Left ventricle myocardium superior (tissue), 1 donor: ENCODE measurements around the gene MRE11. TPM values are rescaled to one million over a fixed set of nuclear protein-coding genes. Genes with fewer than 3 reads are reported as not detected.
"Not testable (repeated sequence)": the region's sequence is repeated elsewhere in the genome, so short reads cannot be mapped to it uniquely, and the experiment has no call there.

ENCODE experiments used
- ATAC-seq: fragments of 200-7000 bp; cut with Tn5 transposase; one replicate; pipeline ENCODE4 v1.9.1; 2020; ENCODE audit warnings: mild to moderate bottlenecking, moderate library complexity
- DNase-seq: peaks from one replicate; pipeline ENCODE4 v3.0.0-alpha.2; 2020
- intact Hi-C: fragments of 100-400 bp; cut with micrococcal nuclease; formaldehyde crosslinking; loops from one replicate; pipeline ENCODE4 v1.11.0; 2022
- total RNA-seq: library from RNA; stranded (reverse); fragmentation: NEBNext Ultra II Directional; extraction: Animal tissue kit (Norgen Biotek cat#: 25700); gene quantifications from one replicate; pipeline ENCODE4 v1.2.1, GENCODE V29; 2021
- donor health status: DM: no; HTN: yes; CAD: no; lungs with severe emphysema.

Gene MRE11
- total RNA-seq, 1 donor from 2014 or later = 7.4 TPM

DNA sequence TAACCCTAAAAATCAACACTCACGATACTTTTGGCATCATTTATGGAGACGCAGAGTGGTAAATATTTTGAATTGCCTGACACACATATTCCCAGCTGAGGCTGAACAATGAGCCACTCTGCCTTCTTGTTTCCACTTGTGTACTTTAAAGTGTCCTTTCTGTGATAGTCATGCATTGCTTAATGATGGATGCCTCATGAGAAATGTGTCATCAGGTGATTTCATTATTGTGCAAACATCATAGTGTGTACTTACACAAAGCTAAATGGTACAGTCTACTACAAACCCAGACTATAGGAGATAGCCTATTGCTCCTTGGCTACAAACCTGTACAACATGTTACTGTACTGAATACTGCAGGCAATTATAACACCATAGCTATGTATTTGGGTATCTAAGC lies 44.2 kb downstream of the MRE11 start:
- DNase-seq = no peak
- intact Hi-C loops = no loop called here
- no peak for ATAC-seq

DNA sequence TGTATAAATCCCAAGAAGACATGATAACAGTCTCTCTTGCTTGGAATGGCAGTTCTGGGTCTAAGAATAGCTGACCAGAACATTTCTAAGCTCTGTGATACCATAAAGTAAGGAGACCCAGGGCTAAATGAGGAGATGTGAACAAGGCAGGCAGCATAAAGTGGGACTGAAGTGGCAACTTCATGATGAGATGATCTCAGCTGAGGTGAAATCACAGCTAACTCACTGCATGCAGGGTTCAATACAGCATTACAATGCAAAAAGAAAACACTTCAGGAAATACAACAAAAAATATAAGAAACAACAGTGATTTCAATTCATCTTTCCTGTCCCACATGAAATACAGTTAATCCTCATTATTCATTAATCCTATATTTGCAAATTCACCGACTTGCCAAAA lies 44.6 kb downstream of the MRE11 start:
- intact Hi-C loops = no loop called here
- no peak for ATAC-seq

DNA sequence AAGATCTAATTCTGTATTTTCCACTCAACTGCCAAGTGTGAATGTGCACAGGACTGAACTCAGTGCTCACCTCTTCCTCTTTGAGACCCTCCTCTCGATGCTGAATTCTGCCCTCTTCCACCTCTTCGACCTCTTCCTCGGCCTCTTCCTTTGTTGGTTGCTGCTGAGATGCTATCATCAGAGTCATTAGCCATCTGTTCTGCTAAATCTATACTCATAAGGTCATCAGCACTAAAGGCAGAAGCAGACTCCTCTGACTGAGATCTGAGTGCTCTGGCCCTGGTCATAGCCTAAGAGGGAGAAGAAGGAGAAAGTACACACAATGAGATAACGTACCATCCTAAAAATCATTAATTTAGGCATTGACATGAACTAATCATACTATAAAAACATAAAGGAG lies 46.5 kb downstream of the MRE11 start:
- intact Hi-C loops = no loop called here

More for the DNA sequence above, 44.6 kb downstream of the MRE11 start:
- DNase-seq = no peak

DNA sequence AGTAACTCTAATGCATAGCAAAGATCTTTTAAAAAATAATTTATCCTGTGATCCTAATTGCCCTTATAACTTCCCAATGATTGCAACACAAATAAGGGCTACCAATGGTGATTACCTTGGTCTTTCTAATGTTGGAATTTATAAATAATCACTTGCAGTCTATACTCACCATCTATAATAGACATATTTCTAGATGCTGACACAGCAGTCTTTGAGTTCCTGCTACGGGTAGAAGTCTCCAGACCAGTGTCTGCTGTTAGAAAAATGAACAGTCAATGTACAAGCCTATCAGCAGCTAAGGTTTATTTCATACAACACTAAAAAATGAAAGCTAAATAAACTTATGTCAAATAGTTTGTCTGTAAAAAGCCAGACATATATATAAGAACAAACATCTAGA lies 48.0 kb downstream of the MRE11 start:
- intact Hi-C loops = no loop called here
- no peak for DNase-seq
- no peak for ATAC-seq

More for the DNA sequence above, 46.5 kb downstream of the MRE11 start:
- DNase-seq (no peak), ATAC-seq (no peak)

DNA sequence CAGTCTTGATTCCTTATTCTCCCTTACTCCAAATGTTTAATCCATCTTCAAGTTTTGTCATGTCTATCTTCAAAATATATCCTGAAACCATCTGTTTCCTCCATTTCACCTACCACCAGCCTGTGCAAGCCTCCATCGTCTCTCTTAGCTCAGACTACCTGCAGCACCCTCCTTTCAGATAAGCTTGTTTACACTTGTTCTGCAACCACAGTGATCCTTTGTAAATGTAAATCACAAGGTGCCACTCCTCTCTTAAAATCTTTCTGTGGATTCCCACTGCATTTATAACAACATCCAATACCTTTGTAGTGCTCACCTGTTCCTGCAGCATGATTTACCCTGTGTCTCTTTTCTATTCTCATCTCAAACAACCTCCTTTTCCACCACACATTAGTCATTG lies 60.6 kb downstream of the MRE11 start:
- DNase-seq (no peak), ATAC-seq (no peak)
- intact Hi-C loops = no loop called here

DNA sequence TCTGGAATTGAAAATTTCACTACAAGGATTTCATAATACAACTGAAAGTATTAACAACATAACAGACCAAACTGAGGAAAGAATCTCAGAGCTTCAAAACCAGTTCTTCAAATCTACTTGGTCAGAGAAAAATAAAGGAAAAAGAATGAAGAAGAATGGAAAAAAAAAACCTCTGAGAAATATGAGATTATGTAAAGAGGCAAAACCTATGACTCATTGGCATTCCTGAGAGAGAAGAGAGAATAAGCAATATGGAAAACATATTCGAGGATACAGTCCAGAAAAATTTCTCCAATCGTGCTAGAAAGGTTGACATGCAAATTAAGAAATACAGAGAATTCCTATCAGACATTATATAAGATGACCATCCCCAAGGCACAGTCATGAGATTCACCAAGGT lies 69.0 kb downstream of the MRE11 start:
- ATAC-seq = no peak
- no peak for DNase-seq
- intact Hi-C loops = no loop called here

DNA sequence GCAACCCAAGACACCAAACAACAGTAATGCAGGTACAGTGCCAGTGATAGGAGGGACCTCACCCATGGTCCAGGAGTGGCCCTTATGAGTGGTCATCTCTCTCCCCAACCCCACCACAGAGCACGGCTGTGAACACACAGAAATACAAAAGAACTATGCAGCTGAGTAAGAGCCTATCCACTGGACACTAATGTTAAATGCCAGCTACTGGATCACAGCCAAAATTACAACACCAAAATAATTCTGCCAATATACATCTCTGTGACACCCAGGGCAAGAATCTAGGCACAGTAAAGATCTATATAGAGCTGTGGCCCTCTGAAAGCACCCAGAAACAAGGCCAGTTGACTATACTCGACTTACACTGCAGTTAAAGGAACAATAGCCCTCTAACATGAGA lies 69.6 kb downstream of the MRE11 start:
- no peak for ATAC-seq
- no peak for DNase-seq
- intact Hi-C loops = no loop called here

- no peak for DNase-seq
- intact Hi-C loops = no loop called here
Observed at GRCh38 chr11:94423507-94423906, 70.1 kb downstream of the MRE11 start.

DNA sequence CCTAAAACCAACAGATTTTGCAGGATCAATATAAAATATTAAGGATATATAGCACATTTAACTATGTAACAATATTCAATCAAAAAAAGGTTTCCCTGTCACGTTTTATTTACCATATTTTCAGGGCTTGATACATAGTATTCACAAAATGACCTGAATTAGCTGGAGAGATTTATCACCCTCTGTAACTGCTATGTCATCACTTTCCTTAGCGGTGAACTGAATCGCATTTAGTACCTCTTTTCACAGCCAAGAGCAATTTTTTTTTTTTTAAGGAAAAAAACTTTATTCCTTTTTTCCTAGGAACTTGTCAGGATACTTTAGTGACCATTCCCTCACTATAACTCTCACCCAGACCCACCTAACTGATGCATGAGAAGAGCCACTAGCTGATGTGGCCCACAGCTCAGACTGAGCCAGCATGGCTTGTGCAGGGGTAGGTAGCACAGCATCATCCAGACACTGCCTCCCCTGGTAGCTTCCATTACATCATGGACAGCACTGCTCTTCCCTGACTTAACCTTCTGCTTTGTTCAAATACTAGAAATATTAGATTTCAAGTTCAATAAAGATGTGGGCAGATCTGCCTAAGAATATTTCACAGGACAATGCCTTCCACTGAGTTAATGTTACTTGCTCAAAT lies 75.4 kb downstream of the MRE11 start:
- intact Hi-C loops = loop anchor here (10.0 kb wide), 2 partner anchors 233 to 523 kb away; no protein-coding TSS in a partner anchor

More at GRCh38 chr11:94423507-94423906, 70.1 kb downstream of the MRE11 start:
- ATAC-seq = no peak

GRCh38 chr11:94417386-94417987 lies 76.2 kb downstream of the MRE11 start:
- no peak for DNase-seq
- ATAC-seq = peak; percentile 49
- intact Hi-C loops = loop anchor here (10.0 kb wide), 2 partner anchors 233 to 523 kb away; no protein-coding TSS in a partner anchor

More for the DNA sequence above, 75.4 kb downstream of the MRE11 start:
- ATAC-seq (no peak), DNase-seq (no peak)

DNA sequence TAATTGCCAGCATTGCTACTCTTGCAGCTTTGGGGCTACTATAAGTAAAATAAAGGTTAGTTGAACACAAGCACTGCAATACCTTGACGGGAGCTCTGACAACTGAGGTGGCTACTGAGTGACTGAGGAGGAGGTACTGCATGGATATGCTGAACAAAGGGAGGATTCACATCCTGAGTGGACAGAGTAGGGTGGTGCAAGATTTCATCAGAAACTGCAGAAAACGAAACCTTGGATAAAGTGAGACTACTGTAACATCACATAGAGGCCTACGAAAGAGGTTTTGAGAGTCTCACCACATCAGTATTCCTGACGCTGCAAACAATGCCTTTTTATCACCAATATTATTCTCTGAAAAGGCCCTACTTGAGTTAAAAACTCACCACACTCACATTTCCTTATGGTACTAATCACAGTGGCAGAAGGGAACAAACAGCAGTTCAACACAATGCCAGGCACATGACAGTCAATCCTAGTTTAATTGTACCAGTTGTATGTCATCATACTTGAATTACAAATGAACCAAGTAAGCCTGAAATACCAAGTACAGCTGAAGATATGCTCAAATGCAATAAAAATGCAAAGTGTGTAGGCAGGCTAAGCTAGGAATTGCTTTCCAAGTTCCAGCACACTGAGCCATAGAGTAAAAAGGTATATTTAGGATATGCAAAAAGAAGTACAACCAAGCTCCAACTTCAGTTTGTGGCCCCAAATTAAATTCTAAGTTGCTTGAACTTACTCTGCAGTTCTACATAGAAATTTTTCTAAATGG lies 88.4 kb downstream of the MRE11 start:
- intact Hi-C loops = no loop called here

DNA sequence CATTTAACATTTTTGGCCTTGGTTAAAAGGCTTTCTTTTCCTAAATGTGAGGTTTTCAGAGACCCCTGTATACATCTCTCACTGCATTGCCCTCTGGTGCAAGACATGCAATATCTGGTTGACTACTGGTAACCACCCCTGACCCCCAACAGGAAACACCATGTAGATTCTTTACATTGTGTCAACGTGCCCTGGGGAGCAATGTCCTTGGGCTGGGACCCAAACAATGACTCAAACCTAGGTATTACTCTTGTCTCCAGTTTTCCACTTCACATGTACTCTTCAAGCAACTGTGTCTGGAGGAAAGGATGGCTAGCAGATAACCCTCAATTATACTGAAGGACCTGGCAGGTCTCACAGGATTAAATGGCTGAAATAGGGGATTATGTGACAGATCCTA lies 91.3 kb downstream of the MRE11 start:
- no peak for DNase-seq
- no peak for ATAC-seq
- intact Hi-C loops = no loop called here

More for the DNA sequence above, 88.4 kb downstream of the MRE11 start:
- DNase-seq (no peak), ATAC-seq (no peak)

DNA sequence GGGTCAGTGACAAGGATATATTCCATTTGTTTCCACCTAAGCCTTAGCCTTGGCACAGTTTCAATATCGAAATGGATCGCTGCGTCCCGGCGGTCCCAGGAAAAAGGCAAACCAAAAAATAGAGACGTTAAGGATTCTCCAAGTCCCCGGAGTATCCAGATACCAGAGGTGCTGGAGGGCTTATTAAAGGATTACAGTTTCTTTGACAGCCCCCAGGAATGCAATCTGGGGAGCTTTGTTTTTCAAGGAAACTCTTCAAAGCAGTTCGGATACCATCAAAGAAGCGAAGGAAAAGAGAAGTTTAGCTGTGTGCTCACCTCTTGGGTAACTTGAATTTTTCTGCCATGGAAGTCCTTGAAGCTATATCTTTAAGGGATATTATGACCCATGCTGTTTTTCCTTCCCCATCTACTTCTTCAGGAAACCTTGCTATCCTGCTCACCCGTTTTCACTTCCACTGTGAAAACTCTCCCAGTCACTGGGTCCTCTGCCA lies 91.8 kb downstream of the MRE11 start:
- ATAC-seq (no peak), DNase-seq (no peak)
- intact Hi-C loops = no loop called here

GRCh38 chr11:94400839-94401772 lies 92.5 kb downstream of the MRE11 start, which contains the start of gene GPR83:
TSS of gene GPR83 (minus strand) at chr11:94401419. CDS start at chr11:94401247, 172 bp downstream.
- intact Hi-C loops = no loop called here
- peak; percentile 43 for DNase-seq
- ATAC-seq = peak; percentile 66

DNA sequence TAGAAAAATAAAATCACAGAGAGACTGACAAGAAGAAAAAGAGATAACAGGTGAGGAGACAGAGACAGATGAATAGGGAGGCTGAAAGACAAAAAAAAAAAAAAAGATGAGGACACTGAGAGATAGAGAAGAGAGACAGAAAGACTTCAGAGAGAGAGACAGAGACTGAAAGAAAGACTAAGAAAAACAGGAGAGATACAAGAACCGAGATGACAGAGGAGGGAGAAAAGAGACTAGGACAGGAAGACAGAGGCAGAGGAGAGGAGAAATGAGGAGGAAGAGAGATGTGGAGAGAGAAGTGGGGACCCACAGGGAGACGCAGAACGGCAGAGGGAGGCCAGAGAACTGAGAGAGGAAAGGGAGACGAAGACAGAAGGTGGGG lies 93.2 kb downstream of the MRE11 start:
- no peak for DNase-seq
- intact Hi-C loops = no loop called here

GRCh38 chr11:94400050-94400449 lies 93.6 kb downstream of the MRE11 start:
- intact Hi-C loops = no loop called here
- DNase-seq (no peak), ATAC-seq (no peak)

More for the DNA sequence above, 93.2 kb downstream of the MRE11 start:
- ATAC-seq = no peak

- ATAC-seq = no peak
- no peak for DNase-seq
- intact Hi-C loops = no loop called here
Observed at GRCh38 chr11:94398101-94398500, 95.5 kb downstream of the MRE11 start.

GRCh38 chr11:94396282-94396681 lies 97.4 kb downstream of the MRE11 start:
- intact Hi-C loops = no loop called here
- DNase-seq = no peak
- ATAC-seq = no peak

GRCh38 chr11:94391937-94392336 lies 101.7 kb downstream of the MRE11 start:
- ATAC-seq, intact Hi-C loops, DNase-seq: not testable (repeated sequence)
